RWPE2 (cell line): ENCODE results near the gene KRTAP4-2.

Source experiments
- ATAC-seq: fragments of 200-7000 bp; cut with Tn5 transposase; 3 replicates; pipeline ENCODE4 v1.9.1; 2021; ENCODE audit warnings: low read depth
- DNase-seq: peaks from one replicate; pipeline ENCODE4 v3.0.0-alpha.2; 2020; ENCODE audit warnings: low spot score
- H3K27ac ChIP-seq: fragments of 450-650 bp; 2 replicates; pipeline ENCODE4 v1.5.1; 2017; ENCODE audit warnings: mild to moderate bottlenecking; ENCODE audit not compliant: poor library complexity, severe bottlenecking
- H3K27me3 ChIP-seq: fragments of 250-450 bp; sonication (Bioruptor Pico); 2 replicates; pipeline ENCODE4 v1.5.1; 2021; ENCODE audit warnings: mild to moderate bottlenecking, moderate library complexity; ENCODE audit not compliant: insufficient read depth, poor library complexity, severe bottlenecking
- H3K36me3 ChIP-seq: fragments of 250-450 bp; sonication (Bioruptor Pico); 2 replicates; pipeline ENCODE4 v1.5.1; 2020; ENCODE audit warnings: low read depth, mild to moderate bottlenecking, moderate library complexity
- H3K4me1 ChIP-seq: fragments of 250-450 bp; sonication (Bioruptor Pico); 2 replicates; pipeline ENCODE4 v1.5.1; 2021; ENCODE audit warnings: mild to moderate bottlenecking, moderate library complexity; ENCODE audit not compliant: insufficient read depth, poor library complexity, severe bottlenecking
- H3K4me3 ChIP-seq: fragments of 250-450 bp; sonication (Bioruptor Pico); 2 replicates; pipeline ENCODE4 v1.5.1; 2021; ENCODE audit warnings: mild to moderate bottlenecking, moderate library complexity; ENCODE audit not compliant: severe bottlenecking
- H3K9me3 ChIP-seq: fragments of 250-450 bp; sonication (Bioruptor Pico); 2 replicates; pipeline ENCODE4 v1.5.1; 2021; ENCODE audit warnings: mild to moderate bottlenecking, moderate library complexity; ENCODE audit not compliant: severe bottlenecking
- TF ChIP-seq, protein P1 (sequence below): fragments of 450-650 bp; IDR thresholded peaks from one replicate; pipeline ENCODE4 v1.5.1; 2017; ENCODE audit warnings: mild to moderate bottlenecking, moderate library complexity; ENCODE audit not compliant: poor library complexity, severe bottlenecking

KRTAP4-2 gene

DNA sequence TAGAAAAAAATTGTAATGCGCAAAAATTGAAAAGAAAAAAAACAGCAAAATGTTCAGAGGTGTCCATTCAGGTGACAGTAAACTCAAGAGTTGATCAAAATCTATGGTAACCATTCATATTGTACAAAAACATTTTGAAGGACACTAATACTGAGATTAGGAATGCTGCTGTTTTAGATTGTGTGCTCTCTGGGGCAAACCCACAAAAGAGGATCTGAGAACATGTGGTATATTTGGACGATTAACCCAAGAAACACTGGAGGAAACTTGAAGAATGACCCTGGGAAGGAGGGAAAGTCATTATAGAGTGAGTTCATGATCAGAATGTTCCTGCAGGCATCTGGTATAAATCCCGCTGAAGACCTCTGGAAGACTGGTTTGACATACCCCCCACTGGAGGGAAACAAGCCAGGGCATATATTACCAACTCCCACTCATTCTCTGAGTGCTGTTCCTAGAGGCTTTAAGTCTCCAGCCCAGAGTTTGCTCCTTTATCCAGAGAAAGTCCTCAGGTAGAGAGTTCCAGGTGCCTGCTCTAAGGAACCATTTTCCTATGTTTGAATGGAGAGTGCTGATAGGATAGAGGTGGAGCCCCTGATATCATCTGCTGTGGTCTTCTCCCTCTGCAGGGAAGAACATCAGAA is 1.2 kb downstream of the KRTAP4-2 start:
- DNase-seq (no peak), ATAC-seq (no peak)
- Histone ChIP-seq H3K27me3 (no peaks in the 10 kb centered on the region), H3K36me3 (no peaks in the 10 kb centered on the region), H3K27ac (no peak overlapping the region), H3K4me3 (no peak overlapping the region), H3K9me3 (no peaks in the 10 kb centered on the region), H3K4me1 (no peaks in the 10 kb centered on the region)
- TF ChIP-seq, protein P1, sequence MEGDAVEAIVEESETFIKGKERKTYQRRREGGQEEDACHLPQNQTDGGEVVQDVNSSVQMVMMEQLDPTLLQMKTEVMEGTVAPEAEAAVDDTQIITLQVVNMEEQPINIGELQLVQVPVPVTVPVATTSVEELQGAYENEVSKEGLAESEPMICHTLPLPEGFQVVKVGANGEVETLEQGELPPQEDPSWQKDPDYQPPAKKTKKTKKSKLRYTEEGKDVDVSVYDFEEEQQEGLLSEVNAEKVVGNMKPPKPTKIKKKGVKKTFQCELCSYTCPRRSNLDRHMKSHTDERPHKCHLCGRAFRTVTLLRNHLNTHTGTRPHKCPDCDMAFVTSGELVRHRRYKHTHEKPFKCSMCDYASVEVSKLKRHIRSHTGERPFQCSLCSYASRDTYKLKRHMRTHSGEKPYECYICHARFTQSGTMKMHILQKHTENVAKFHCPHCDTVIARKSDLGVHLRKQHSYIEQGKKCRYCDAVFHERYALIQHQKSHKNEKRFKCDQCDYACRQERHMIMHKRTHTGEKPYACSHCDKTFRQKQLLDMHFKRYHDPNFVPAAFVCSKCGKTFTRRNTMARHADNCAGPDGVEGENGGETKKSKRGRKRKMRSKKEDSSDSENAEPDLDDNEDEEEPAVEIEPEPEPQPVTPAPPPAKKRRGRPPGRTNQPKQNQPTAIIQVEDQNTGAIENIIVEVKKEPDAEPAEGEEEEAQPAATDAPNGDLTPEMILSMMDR, result no peak

DNA sequence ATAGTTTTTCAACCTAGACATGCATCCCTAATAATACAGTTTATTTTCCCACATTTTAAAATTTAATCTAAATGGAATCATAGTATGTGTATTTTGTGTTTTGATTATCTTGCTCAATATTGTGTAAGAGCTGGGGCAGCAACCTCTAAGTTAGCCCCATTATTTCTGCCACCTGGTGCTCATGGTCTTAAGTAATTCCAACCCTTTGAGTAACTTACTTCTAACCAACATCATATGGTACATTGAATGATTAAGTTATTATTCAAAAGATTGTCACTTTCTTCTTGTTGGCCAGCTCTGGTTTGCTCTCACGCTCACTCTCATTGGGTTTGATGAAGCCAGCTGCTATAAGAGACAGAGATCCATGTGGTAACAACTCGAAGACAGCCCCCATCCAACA is 6.1 kb downstream of the KRTAP4-2 start:
- H3K4me3 ChIP-seq, result no peak overlapping the region
- DNase-seq (no peak), ATAC-seq (no peak)
- H3K4me1 ChIP-seq, result no peaks in the 10 kb centered on the region
- H3K27me3 ChIP-seq, result no peaks in the 10 kb centered on the region
- H3K27ac ChIP-seq, result no peak overlapping the region
- H3K9me3 ChIP-seq, result no peaks in the 10 kb centered on the region
- TF ChIP-seq, protein P1, result no peak
- H3K36me3 ChIP-seq, result no peaks in the 10 kb centered on the region

DNA sequence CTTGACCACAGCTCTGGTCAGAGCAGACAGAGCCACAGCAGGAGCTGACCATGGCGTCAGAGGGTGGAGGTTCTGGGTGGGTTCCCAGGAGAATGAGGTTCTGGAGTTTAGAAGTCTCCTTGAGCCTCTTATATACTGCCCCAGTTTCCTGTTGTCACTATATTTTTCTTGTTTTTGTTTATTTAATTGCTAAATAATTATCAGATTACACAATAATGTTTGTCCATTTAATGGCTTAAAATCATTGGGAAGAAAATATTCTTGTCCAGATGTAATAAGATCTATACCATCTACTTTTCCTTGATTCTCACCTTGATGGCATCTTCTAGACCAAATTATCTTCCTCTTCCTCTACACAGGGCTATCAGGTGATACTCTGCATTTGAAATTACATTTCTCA is 9.9 kb downstream of the KRTAP4-2 start, which contains the start of gene KRTAP4-3:
TSS of gene KRTAP4-3 (minus strand) at position 101 of the 400 bp plus-strand sequence. CDS start at position 52, 49 bp downstream.
- H3K27ac ChIP-seq, result no peak within 1 kb of the TSS
- TF ChIP-seq, protein P1, result no peak
- H3K36me3 ChIP-seq, result no peaks in the 10 kb centered on the region
- H3K27me3 ChIP-seq, result no peaks in the 10 kb centered on the region
- H3K9me3 ChIP-seq, result no peaks in the 10 kb centered on the region
- no peak within 1 kb of the TSS for H3K4me3 ChIP-seq
- DNase-seq (no peak), ATAC-seq (no peak)
- H3K4me1 ChIP-seq, result no peaks in the 10 kb centered on the region

DNA sequence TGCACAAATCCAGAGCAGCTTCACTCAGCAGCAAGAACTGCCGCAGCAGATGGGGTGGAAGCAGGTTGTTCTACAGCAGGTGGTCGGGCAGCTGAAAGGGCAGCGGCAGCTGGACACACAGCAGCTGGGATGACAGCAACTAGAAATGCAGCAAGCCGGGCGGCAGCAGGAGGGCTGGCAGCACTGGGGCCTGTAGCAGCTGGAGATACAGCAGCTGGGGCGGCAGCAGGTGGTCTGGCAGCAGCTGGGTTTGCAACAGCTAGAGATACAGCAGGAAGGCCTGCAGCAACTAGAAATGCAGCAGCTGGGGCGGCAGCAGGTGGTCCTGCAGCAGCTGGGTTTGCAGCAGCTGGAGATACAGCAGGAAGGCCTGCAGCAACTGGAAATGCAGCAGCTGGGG is 10.5 kb downstream of the KRTAP4-2 start:
- ATAC-seq, result no peak
- Histone ChIP-seq H3K9me3 (no peaks in the 10 kb centered on the region), H3K36me3 (no peaks in the 10 kb centered on the region), H3K4me1 (no peaks in the 10 kb centered on the region), H3K27me3 (no peaks in the 10 kb centered on the region), H3K27ac (no peak overlapping the region), H3K4me3 (no peak overlapping the region)
- TF ChIP-seq, protein P1, result no peak
- no peak for DNase-seq

DNA sequence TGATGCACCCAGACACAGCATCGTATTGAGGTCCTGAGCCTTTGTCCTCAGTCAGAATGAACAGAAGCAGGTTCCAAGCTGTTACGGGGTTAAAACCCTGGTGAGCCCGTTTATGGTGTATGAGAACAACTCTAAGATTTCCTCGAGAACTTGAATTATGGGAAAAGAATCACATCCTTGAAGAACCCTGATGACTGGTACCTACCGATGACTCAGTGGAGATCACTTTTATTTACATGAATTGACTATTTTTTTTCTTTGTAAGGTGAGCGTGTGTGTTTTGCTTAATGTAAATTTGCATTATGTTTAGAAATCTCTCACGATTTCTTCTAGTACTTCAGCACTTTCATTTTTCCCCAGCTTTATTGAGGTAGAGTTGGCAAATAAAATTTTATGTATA is 14.2 kb downstream of the KRTAP4-2 start:
- TF ChIP-seq, protein P1, result no peak
- H3K4me1 ChIP-seq, result no peaks in the 10 kb centered on the region
- no peaks in the 10 kb centered on the region for H3K27me3 ChIP-seq
- no peak overlapping the region for H3K27ac ChIP-seq
- no peaks in the 10 kb centered on the region for H3K9me3 ChIP-seq
- H3K4me3 ChIP-seq, result no peak overlapping the region
- H3K36me3 ChIP-seq, result no peaks in the 10 kb centered on the region
- DNase-seq, result no peak
- ATAC-seq, result no peak
